Subcutaneous abdominal adipose tissue (tissue), 5 donors: ENCODE measurements around the gene TXNDC16.

ENCODE experiments used
- H3K27ac ChIP-seq: one replicate; pipeline ENCODE4 v1.7.0; 2013; ENCODE audit warnings: low read depth, mild to moderate bottlenecking, inconsistent platforms, low read length, moderate library complexity
- H3K27me3 ChIP-seq, 5 donors: one replicate each; pipeline ENCODE4 v1.7.0; 2013; ENCODE audit warnings: low read length in 5 of 5, inconsistent platforms in 1 of 5; ENCODE audit not compliant: control insufficient read depth in 5 of 5, insufficient read depth in 4 of 5
- H3K36me3 ChIP-seq, 5 donors: one replicate each; pipeline ENCODE4 v1.7.0; 2013; ENCODE audit warnings: low read length in 5 of 5; ENCODE audit not compliant: control insufficient read depth in 5 of 5, insufficient read depth in 5 of 5
- H3K4me1 ChIP-seq, 5 donors: one replicate each; pipeline ENCODE4 v1.7.0; 2013; ENCODE audit warnings: low read length in 5 of 5, mild to moderate bottlenecking in 3 of 5, moderate library complexity in 1 of 5; ENCODE audit not compliant: control insufficient read depth in 5 of 5, insufficient read depth in 5 of 5
- H3K4me3 ChIP-seq, 5 donors: one replicate each; pipeline ENCODE4 v1.7.0; 2013; ENCODE audit warnings: low read length in 5 of 5, low read depth in 1 of 5
- H3K9ac ChIP-seq, 5 donors: one replicate each; pipeline ENCODE4 v1.7.0; 2013; ENCODE audit warnings: low read length in 5 of 5, mild to moderate bottlenecking in 4 of 5, moderate library complexity in 3 of 5
- H3K9me3 ChIP-seq, 5 donors: one replicate each; pipeline ENCODE4 v1.7.0; 2013; ENCODE audit warnings: low read length in 5 of 5; ENCODE audit not compliant: control insufficient read depth in 5 of 5
- donor health status: healthy.
- donor health status: healthy.
- donor health status: healthy.
- donor health status: healthy.
- donor health status: healthy.

The TXNDC16 gene

DNA sequence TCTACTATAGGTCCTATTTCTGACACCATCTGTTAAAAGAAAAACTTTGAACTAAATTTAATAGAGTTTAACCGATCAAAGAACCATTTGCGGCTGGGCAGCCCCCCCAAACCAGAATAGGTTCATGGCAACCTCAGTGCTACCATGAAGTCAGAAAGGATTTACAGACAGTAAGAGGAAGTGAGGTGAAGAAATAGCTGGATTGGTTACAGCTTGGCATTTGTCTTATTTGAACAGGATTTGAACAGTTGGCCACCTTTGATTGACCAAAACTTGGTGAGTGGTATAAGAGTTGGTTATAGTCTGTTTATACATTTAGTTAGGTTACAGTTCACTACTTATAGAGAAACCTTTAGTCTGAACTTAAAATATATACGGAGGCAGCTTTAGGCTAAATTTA, 88.9 kb downstream of the TXNDC16 start:
- Histone ChIP-seq H3K27me3 (no peaks in the 10 kb centered on the region), H3K36me3 (peaks cover 0 to 9% (median 0%) of the 10 kb centered on the region in 5 donors), H3K4me3 (no peak overlapping the region), H3K9ac (no peak overlapping the region), H3K4me1 (no peaks in the 10 kb centered on the region), H3K9me3 (peaks cover 0 to 4% (median 3%) of the 10 kb centered on the region in 5 donors), H3K27ac (no peak overlapping the region)

DNA sequence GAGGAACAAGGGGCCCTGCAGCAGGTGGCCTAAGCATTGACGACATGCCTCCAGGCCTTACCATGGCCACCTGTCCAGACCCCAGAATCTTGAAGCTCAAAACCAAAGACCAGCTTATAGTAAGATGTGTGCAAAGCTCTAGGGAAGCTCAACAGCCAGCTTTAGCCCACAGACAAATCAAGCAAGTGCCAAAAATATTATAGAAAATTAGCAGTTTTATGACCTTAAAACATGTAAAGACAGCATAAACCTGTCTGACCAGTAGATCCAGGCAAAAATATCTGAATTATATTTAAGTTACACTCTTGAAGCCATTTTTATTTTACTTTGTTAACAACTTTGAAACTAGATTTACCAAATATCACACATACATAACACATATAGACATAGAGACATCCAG, 90.6 kb downstream of the TXNDC16 start:
- H3K27me3 ChIP-seq: no peaks in the 10 kb centered on the region
- no peak overlapping the region for H3K9ac ChIP-seq
- H3K4me3 ChIP-seq: no peak overlapping the region
- peaks cover 0 to 3% (median 0%) of the 10 kb centered on the region in 5 donors for H3K4me1 ChIP-seq
- H3K36me3 ChIP-seq: peaks cover 0 to 9% (median 0%) of the 10 kb centered on the region in 5 donors
- H3K9me3 ChIP-seq: peaks cover 0 to 4% (median 3%) of the 10 kb centered on the region in 5 donors
- H3K27ac ChIP-seq: no peak overlapping the region

DNA sequence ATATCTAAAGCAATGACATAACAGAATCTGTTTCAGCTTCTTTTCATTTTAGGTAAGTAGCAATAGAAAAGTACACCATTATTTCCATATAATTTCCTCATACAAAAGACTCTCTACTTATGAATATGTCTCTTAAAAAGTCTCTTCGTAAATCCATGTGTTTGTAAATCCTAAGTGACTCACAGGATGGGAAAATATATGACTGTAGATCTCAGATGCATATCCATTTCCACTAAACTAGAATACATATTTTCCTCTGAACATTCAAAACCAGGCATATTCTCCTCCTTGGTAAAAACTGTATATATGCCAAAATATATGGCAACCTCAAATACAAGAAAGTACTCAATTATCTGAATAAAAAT, 93.6 kb downstream of the TXNDC16 start:
- Histone ChIP-seq H3K27ac (no peak overlapping the region), H3K9ac (no peak overlapping the region), H3K27me3 (no peaks in the 10 kb centered on the region), H3K9me3 (peaks cover 0 to 4% (median 3%) of the 10 kb centered on the region in 5 donors), H3K4me3 (no peak overlapping the region), H3K4me1 (peaks cover 0 to 3% (median 0%) of the 10 kb centered on the region in 5 donors), H3K36me3 (peaks cover 5 to 19% (median 10%) of the 10 kb centered on the region in 5 donors)

DNA sequence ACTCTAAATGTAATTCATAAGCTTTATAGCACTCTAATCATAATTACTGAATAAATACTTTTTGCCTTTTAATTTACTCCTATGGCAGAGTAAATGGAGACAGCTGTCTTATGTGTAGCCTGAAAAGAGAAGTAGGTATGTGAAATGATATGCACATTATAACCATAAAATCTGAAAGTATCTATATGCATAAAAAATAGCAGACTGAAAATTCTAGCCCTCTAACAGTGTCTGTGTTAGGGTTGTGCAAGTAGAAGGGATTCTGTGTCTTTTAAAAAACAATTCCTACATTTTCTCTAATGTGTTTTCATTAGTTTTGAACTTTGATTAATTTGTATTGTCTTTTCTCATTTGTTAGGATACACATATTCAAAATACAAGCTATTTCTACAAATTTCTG, 94.9 kb downstream of the TXNDC16 start:
- Histone ChIP-seq H3K27ac (no peak overlapping the region), H3K9ac (no peak overlapping the region), H3K9me3 (peaks cover 0 to 4% (median 3%) of the 10 kb centered on the region in 5 donors), H3K4me3 (no peak overlapping the region), H3K4me1 (peaks cover 0 to 3% (median 0%) of the 10 kb centered on the region in 5 donors), H3K27me3 (no peaks in the 10 kb centered on the region), H3K36me3 (peaks cover 7 to 18% (median 14%) of the 10 kb centered on the region in 5 donors)

DNA sequence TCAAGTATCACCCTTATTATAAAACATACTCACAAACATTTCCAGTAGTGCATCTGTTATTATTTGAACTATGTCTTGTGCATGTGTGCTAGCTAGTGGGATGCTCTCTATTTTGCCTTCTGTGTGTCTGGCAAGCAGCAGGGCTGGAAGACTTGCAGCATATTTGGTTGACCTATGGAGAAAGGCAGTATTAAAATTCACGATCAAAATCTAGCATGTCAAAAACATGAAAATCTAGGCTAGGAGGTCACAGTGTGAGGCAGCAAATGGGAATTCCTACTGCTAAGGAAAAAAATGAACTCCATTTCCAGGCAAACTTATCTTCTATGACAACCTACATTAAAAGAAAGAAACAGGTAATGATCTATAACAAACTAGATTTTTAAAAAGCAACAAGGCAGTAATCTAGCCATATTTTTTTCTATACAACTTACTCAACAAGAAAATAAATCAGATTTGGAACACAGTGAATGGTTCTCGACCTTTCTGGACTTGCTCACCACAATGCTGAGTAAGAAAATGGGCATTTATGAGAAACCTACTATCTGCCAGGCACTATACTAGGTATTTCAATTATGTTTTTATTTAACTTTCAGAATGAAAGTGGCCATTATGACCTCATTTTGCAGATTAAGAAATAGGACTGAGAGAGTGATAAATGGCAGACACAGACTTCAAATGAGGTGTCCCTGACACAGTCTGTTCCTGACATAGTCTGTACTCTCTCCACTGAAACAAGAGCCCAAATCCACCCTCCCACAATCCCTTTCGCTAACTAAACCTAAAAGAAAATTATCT, 96.8 kb downstream of the TXNDC16 start:
- H3K27ac ChIP-seq: no peak overlapping the region
- H3K4me3 ChIP-seq: no peak overlapping the region
- H3K9me3 ChIP-seq: no peaks in the 10 kb centered on the region
- H3K4me1 ChIP-seq: peaks cover 0 to 3% (median 0%) of the 10 kb centered on the region in 5 donors
- H3K27me3 ChIP-seq: no peaks in the 10 kb centered on the region
- peaks cover 7 to 24% (median 18%) of the 10 kb centered on the region in 5 donors for H3K36me3 ChIP-seq
- no peak overlapping the region for H3K9ac ChIP-seq

DNA sequence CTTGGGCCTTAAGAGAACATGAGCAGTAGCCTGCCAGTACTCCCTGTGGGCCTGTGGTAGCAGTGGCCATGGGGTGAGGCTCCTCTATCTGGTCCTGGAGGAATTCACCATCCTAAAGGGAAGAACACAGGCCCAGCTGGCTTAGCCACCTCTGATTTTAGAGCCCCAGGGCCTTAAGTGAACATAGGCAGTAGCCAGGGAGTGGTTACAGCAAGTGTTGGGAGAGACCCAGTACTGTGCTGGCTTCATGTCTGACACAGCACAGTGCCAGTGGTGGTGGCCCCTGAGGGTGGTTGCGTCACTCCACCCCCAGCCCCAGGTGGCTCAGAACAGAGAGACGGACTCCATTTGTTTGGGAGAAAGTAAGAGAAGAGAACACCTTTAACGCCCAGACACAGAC, 105.1 kb downstream of the TXNDC16 start:
- Histone ChIP-seq H3K27me3 (no peaks in the 10 kb centered on the region), H3K9me3 (peaks cover 0 to 6% (median 0%) of the 10 kb centered on the region in 5 donors), H3K4me3 (no peak overlapping the region), H3K4me1 (no peaks in the 10 kb centered on the region), H3K27ac (no peak overlapping the region), H3K9ac (no peak overlapping the region), H3K36me3 (peaks cover 10 to 38% (median 13%) of the 10 kb centered on the region in 5 donors)

DNA sequence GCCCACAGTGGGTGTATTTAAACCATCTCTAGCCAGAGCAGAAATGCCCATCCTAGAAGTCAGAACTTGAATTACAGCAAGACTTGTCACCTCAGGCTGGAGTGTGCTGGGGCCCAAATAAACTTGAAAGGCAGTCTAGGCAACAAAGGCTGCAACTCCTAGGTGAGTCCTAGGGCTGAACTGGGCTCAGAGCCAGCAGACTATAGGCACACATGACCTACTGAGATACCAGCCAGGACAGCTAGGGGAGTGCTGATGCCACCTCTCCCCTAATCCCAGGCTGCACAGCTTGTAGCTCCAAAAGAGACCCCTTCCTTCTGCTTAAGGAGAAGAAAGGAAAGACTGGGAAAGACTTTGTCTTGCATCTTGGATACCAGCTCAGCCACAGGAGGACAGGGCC, 106.0 kb downstream of the TXNDC16 start:
- no peaks in the 10 kb centered on the region for H3K4me1 ChIP-seq
- no peak overlapping the region for H3K4me3 ChIP-seq
- peaks cover 10 to 35% (median 13%) of the 10 kb centered on the region in 5 donors for H3K36me3 ChIP-seq
- no peak overlapping the region for H3K27ac ChIP-seq
- no peak overlapping the region for H3K9ac ChIP-seq
- peaks cover 0 to 6% (median 0%) of the 10 kb centered on the region in 5 donors for H3K9me3 ChIP-seq
- no peaks in the 10 kb centered on the region for H3K27me3 ChIP-seq

DNA sequence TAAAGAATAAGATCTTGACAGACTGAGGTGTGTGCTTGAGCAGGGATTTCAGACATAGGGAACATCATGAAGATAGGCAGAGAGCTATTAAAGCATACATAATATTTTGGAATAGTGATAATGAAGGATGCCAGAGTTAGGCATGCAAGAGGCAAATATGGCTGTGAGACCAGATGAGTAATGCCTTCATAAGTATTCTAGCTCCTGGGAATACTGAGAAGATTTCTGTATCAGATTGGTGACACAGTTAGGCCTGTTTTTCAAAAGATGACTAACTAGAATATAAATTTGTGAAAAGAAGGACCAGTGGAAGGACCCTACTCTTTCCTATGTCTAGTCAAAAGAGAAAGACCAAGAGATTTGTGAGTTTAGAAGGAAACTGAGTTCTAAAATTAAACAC, 108.8 kb downstream of the TXNDC16 start:
- H3K4me3 ChIP-seq: no peak overlapping the region
- no peaks in the 10 kb centered on the region for H3K4me1 ChIP-seq
- H3K9me3 ChIP-seq: no peaks in the 10 kb centered on the region
- no peak overlapping the region for H3K9ac ChIP-seq
- H3K27ac ChIP-seq: no peak overlapping the region
- H3K36me3 ChIP-seq: peaks cover 11 to 24% (median 13%) of the 10 kb centered on the region in 5 donors
- no peaks in the 10 kb centered on the region for H3K27me3 ChIP-seq

DNA sequence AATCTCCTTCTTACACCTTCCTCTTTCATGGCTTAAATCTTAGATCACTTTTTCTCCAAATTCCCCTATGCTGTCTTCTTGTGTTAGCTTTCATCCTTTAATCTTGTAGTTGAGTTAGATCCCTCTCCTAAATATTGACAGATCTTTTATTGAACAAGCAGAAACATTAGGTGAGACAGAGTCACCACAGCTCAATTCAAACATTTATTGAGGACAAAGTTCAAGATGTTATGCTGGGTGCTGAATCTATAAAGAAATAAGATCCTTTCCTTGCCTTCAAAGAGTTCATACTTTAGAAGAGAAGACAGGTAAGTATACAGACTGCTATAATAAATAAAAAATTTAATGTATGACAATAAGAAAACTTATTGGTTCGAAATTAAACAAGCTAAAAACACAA, 109.7 kb downstream of the TXNDC16 start:
- no peaks in the 10 kb centered on the region for H3K4me1 ChIP-seq
- H3K27me3 ChIP-seq: no peaks in the 10 kb centered on the region
- peaks cover 11 to 24% (median 19%) of the 10 kb centered on the region in 5 donors for H3K36me3 ChIP-seq
- no peaks in the 10 kb centered on the region for H3K9me3 ChIP-seq
- no peak overlapping the region for H3K9ac ChIP-seq
- H3K27ac ChIP-seq: no peak overlapping the region
- H3K4me3 ChIP-seq: no peak overlapping the region

DNA sequence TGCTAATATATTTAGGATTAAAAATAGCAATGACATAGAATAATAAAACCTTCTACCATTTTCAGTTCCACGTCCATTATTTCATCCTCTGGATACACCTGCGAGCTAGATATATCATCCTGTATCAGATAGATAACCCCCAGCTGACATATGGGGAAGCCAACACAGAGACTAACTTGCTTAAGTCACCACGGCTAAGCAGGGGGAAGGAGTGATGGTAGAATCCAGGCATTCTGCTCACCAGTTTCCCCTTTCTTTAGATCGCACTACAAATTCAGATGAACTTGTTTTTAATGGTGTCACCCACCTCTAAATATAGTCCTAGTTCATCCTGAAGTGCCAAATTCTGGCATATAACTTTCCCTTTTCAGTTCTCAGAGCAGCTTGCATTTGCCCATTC, 110.1 kb downstream of the TXNDC16 start:
- no peak overlapping the region for H3K27ac ChIP-seq

More for the DNA sequence above, 110.1 kb downstream of the TXNDC16 start:
- Histone ChIP-seq H3K4me1 (no peaks in the 10 kb centered on the region), H3K9ac (no peak overlapping the region), H3K27me3 (no peaks in the 10 kb centered on the region), H3K4me3 (no peak overlapping the region), H3K36me3 (peaks cover 11 to 22% (median 18%) of the 10 kb centered on the region in 5 donors), H3K9me3 (no peaks in the 10 kb centered on the region)
